BLaER1 treated with 17β-estradiol and CSF1 and Interleukin-3, amounts not matched to agents 10 nM and 100 nM (cell line): ENCODE measurements around the gene MGAT5.

ENCODE experiments used
- H3K27ac ChIP-seq, 11 experiments: shearing (Covaris generic); formaldehyde crosslinking; 2 replicates each; pipeline ENCODE4 v1.8.1; 2022
- H3K27me3 ChIP-seq, 11 experiments: shearing (Covaris generic); formaldehyde crosslinking; 2 replicates each; pipeline ENCODE4 v1.8.1; 2022
- H3K36me3 ChIP-seq, 11 experiments: shearing (Covaris generic); formaldehyde crosslinking; 2 replicates each; pipeline ENCODE4 v1.8.1; 2022
- H3K4me1 ChIP-seq, 10 experiments: shearing (Covaris generic); formaldehyde crosslinking; 2 replicates each; pipeline ENCODE4 v1.8.1; 2022
- H3K4me2 ChIP-seq, 11 experiments: shearing (Covaris generic); formaldehyde crosslinking; 2 replicates each; pipeline ENCODE4 v1.8.1; 2022
- H3K4me3 ChIP-seq, 10 experiments: shearing (Covaris generic); formaldehyde crosslinking; 2 replicates each; pipeline ENCODE4 v1.8.1; 2022
- H3K9ac ChIP-seq, 11 experiments: shearing (Covaris generic); formaldehyde crosslinking; 2 replicates each; pipeline ENCODE4 v1.8.1; 2022
- H3K9me3 ChIP-seq, 11 experiments: shearing (Covaris generic); formaldehyde crosslinking; replicated peaks in 1 of 11; 2 replicates each; pipeline ENCODE4 v1.8.1; 2022
- H4K20me1 ChIP-seq, 11 experiments: shearing (Covaris generic); formaldehyde crosslinking; 2 replicates each; pipeline ENCODE4 v1.8.1; 2022
- Cebpa-rat ChIP-seq, 11 experiments: shearing (Covaris generic); IDR thresholded peaks; 2 replicates each; pipeline ENCODE4 v1.8.1; 2022

MGAT5 gene

DNA sequence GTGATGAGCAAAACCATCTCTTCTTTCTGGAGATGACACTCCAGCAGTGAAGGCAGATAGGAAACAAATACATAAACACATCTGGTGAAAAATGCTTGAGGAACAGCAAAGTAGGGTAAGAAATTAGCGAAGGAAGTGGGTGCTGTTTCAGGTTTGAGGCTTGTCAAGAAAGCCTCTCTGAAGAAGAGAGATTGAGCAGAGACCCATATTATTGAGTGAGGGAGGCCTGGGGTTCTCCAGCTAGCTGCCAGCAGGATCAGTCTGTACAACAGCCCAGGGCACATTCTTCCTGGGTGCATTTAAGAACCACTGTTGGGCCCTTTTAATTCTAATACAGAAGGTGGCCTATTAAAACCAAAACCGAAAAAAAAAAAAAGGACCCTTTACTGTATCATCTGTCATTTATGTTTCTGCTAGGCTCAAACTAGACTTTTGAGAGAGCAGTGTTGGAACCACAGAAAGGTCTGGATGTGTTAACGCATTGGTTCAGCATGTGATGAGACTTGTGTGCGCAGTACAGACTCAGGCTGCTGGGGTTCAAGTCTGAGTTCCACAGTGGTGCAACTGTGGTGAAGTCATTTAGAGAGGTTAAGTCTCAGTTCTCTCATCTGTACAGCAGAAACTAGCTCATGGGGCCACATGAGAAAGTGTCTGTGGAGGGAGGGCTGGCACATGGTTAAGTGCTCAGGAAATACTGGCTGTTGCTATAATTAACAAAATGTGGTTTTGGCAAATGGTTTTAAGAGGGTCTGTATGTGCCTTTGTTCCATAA is 28.9 kb downstream of the MGAT5 start:
- peak overlapping the region; percentile 71 to 93 (median 82) for H3K4me2 ChIP-seq
- H3K27me3 ChIP-seq, result no peaks in the 10 kb centered on the region
- peak overlapping the region in 9 of 11 experiments; percentile 32 to 85 (median 63); a peak in 18 of 22 replicates for H3K27ac ChIP-seq
- peaks cover 6 to 13% (median 8%) of the 10 kb centered on the region in 11 experiments for H3K9me3 ChIP-seq
- no peak for TF ChIP-seq Cebpa-rat (IDR thresholded peaks at IDR 0.05)
- peaks cover 0 to 94% (median 0%) of the 10 kb centered on the region in 11 experiments; a peak in 8 of 22 replicates for H4K20me1 ChIP-seq
- H3K4me3 ChIP-seq, result peak overlapping the region in 5 of 10 experiments; percentile 6 to 21 (median 12); a peak in 5 of 20 replicates
- peaks cover 10 to 35% (median 25%) of the 10 kb centered on the region in 11 experiments; a peak in 21 of 22 replicates for H3K36me3 ChIP-seq
- H3K9ac ChIP-seq, result peak overlapping the region; percentile 8 to 70 (median 53); a peak in 17 of 22 replicates
- H3K4me1 ChIP-seq, result peaks cover 83 to 100% (median 98%) of the 10 kb centered on the region in 10 experiments

DNA sequence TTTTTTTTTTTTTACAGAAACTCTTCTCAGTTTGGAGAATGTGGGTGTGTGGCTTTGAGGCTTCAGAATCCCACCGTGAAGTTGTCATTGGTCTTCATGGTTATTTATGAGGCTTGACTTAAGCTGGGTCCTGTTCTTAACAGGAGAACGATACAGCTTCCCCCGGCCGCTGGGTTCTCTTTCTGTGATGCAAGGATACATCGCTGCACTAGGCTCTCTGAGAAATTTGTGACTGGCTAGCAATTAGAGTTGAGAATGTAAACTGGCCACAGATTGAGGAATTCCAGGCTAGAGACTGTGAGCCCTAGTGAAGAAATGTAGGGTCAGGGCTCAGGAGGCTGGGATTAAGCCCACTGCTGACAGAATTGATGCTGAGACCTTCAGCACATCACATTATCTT is 29.8 kb downstream of the MGAT5 start:
- peak overlapping the region; percentile 71 to 93 (median 82); a peak in 21 of 22 replicates for H3K4me2 ChIP-seq
- H3K4me3 ChIP-seq, result peak overlapping the region in 3 of 10 experiments; percentile 5 to 8 (median 6); a peak in 3 of 20 replicates
- peaks cover 0 to 97% (median 0%) of the 10 kb centered on the region in 11 experiments; a peak in 8 of 22 replicates for H4K20me1 ChIP-seq
- H3K9me3 ChIP-seq, result peaks cover 0 to 4% (median 0%) of the 10 kb centered on the region in 11 experiments; a peak in 7 of 22 replicates
- peaks cover 2 to 26% (median 17%) of the 10 kb centered on the region in 11 experiments; a peak in 17 of 22 replicates for H3K36me3 ChIP-seq
- H3K4me1 ChIP-seq, result peaks cover 86 to 100% (median 98%) of the 10 kb centered on the region in 10 experiments
- no peaks in the 10 kb centered on the region for H3K27me3 ChIP-seq
- peak overlapping the region in 9 of 11 experiments; percentile 32 to 85 (median 63); a peak in 17 of 22 replicates for H3K27ac ChIP-seq
- TF ChIP-seq Cebpa-rat (IDR thresholded peaks at IDR 0.05), result no peak
- H3K9ac ChIP-seq, result peak overlapping the region in 9 of 11 experiments; percentile 30 to 70 (median 56); a peak in 13 of 22 replicates

DNA sequence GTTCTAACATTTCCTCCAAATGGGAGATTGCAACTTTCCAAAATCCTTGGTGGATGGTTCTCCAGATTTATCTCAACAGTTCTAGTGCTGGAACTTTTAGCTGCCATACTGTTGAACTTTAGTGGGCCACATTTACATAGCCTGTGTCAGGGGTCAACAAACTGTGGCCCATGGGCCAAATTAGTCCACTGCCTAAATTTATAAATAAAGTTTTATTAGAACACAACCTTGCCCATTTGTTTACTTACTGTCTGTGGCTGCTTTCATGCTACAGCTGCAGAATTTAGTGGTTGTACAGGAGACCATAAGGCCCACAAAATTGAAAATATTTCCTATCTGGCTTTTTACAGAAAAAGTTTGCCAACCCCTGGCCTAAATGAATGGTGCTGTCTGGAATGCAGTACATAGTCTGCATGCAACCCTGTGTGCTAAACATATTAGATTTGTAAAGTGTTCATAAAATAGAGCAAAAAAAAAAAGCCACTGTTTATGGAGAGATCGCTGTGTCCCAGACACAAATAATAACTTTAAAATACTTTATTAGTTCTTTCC is 30.3 kb downstream of the MGAT5 start:
- H3K9me3 ChIP-seq, result no peaks in the 10 kb centered on the region
- peaks cover 0 to 21% (median 13%) of the 10 kb centered on the region in 11 experiments; a peak in 10 of 22 replicates for H3K36me3 ChIP-seq
- peaks cover 0 to 97% (median 0%) of the 10 kb centered on the region in 11 experiments; a peak in 8 of 22 replicates for H4K20me1 ChIP-seq
- peak overlapping the region in 2 of 10 experiments; percentile 5 to 6; a peak in 2 of 20 replicates for H3K4me3 ChIP-seq
- TF ChIP-seq Cebpa-rat (IDR thresholded peaks at IDR 0.05), result no peak
- peak overlapping the region in 8 of 11 experiments; percentile 32 to 85 (median 69); a peak in 15 of 22 replicates for H3K27ac ChIP-seq
- H3K9ac ChIP-seq, result peak overlapping the region in 6 of 11 experiments; percentile 30 to 70 (median 62); a peak in 9 of 22 replicates
- H3K4me2 ChIP-seq, result peak overlapping the region; percentile 71 to 93 (median 82); a peak in 21 of 22 replicates
- H3K4me1 ChIP-seq, result peaks cover 86 to 100% (median 98%) of the 10 kb centered on the region in 10 experiments
- H3K27me3 ChIP-seq, result no peaks in the 10 kb centered on the region

DNA sequence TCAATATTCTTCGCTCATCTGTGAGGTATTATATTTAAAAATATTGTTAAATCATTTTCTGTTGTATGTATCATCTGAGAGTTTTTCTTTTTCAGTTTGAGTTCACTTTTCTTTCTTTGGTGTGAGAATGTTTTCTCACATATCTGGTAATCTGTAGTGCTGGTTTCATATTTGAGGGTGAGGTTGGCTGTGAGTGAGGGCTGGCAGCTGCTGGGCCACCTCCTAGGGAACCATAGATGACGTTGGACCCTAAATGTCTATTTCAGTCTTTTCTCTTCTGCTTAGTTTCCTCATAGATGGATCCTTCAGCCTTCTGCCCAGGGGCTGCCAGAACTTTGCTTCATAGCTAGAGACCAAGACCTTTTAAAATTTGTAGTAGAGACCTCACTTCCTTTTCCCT is 33.5 kb downstream of the MGAT5 start:
- Histone ChIP-seq H3K4me1 (peaks cover 80 to 100% (median 98%) of the 10 kb centered on the region in 10 experiments), H4K20me1 (peaks cover 0 to 95% (median 0%) of the 10 kb centered on the region in 11 experiments; a peak in 4 of 22 replicates), H3K27me3 (no peaks in the 10 kb centered on the region), H3K9me3 (no peaks in the 10 kb centered on the region), H3K36me3 (peaks cover 0 to 15% (median 0%) of the 10 kb centered on the region in 11 experiments; a peak in 5 of 22 replicates), H3K4me3 (peak overlapping the region in 2 of 10 experiments; percentile 1 to 10; a peak in 1 of 20 replicates), H3K9ac (peak overlapping the region in 6 of 11 experiments; percentile 6 to 72 (median 58); a peak in 10 of 22 replicates), H3K4me2 (peak overlapping the region; percentile 71 to 94 (median 90)), H3K27ac (peak overlapping the region in 9 of 11 experiments; percentile 12 to 89 (median 77); a peak in 17 of 22 replicates)
- no peak for TF ChIP-seq Cebpa-rat (IDR thresholded peaks at IDR 0.05)

DNA sequence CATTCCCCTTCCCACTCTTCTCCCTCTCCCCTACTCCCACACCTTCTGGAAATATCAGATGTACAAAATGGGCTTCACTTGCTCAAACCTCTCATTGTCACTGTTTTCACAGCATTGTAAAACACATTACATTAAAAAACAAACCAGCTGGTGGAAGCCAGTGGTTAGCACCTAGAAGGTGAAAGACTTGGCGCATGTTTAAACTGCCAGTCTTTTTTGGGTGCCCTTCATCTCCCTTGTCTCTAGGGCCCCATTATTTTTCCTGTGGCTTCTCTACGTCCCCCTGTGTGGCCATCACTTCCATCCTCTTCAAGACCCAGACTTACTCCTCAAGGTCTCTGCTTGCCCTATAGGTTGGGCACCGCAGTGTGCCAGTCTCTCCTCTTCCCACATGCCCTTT is 34.9 kb downstream of the MGAT5 start:
- peaks cover 0 to 88% (median 0%) of the 10 kb centered on the region in 11 experiments; a peak in 2 of 22 replicates for H4K20me1 ChIP-seq
- peaks cover 80 to 100% (median 98%) of the 10 kb centered on the region in 10 experiments for H3K4me1 ChIP-seq
- H3K9me3 ChIP-seq, result no peaks in the 10 kb centered on the region
- H3K27me3 ChIP-seq, result no peaks in the 10 kb centered on the region
- peaks cover 0 to 30% (median 8%) of the 10 kb centered on the region in 11 experiments; a peak in 11 of 22 replicates for H3K36me3 ChIP-seq
- TF ChIP-seq Cebpa-rat (IDR thresholded peaks at IDR 0.05), result no peak
- peak overlapping the region in 8 of 11 experiments; percentile 7 to 72 (median 66); a peak in 15 of 22 replicates for H3K9ac ChIP-seq
- peak overlapping the region in 10 of 11 experiments; percentile 8 to 89 (median 76); a peak in 20 of 22 replicates for H3K27ac ChIP-seq
- 0 out of 20 replicates have a peak overlapping the region, but pooled peaks of 2 of the 10 experiments have one; percentile 2 to 26 for H3K4me3 ChIP-seq
- H3K4me2 ChIP-seq, result peak overlapping the region; percentile 80 to 94 (median 90)

DNA sequence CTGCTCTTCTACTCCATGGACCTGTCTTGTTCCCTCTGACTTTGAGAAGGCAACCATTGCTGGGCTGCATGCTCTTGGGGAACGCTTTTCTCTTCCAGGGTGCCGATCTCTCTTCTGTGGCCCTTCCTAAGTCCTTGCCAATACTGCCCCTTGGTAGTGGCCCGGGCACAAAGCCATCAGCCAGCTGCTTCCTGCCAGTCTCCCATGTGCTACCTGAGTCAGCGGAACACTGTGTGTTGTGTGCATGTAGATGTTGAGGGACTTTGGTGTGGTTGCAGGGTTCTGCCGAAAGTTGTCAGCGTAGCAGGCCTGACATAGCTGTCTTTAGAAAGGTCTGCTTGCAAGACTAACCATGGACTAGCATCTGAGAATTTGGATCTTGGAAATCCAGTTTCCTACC is 35.4 kb downstream of the MGAT5 start:
- H3K36me3 ChIP-seq, result peaks cover 0 to 33% (median 10%) of the 10 kb centered on the region in 11 experiments; a peak in 11 of 22 replicates
- peak overlapping the region in 8 of 11 experiments; percentile 7 to 72 (median 66); a peak in 16 of 22 replicates for H3K9ac ChIP-seq
- H3K4me2 ChIP-seq, result peak overlapping the region; percentile 80 to 94 (median 90)
- peaks cover 0 to 84% (median 0%) of the 10 kb centered on the region in 11 experiments; a peak in 2 of 22 replicates for H4K20me1 ChIP-seq
- H3K4me3 ChIP-seq, result peak overlapping the region in 5 of 10 experiments; percentile 2 to 40 (median 26); a peak in 5 of 20 replicates
- no peak for TF ChIP-seq Cebpa-rat (IDR thresholded peaks at IDR 0.05)
- H3K27ac ChIP-seq, result peak overlapping the region in 10 of 11 experiments; percentile 18 to 89 (median 76); a peak in 20 of 22 replicates
- no peaks in the 10 kb centered on the region for H3K27me3 ChIP-seq
- H3K4me1 ChIP-seq, result peaks cover 81 to 100% (median 98%) of the 10 kb centered on the region in 10 experiments
- no peaks in the 10 kb centered on the region for H3K9me3 ChIP-seq

DNA sequence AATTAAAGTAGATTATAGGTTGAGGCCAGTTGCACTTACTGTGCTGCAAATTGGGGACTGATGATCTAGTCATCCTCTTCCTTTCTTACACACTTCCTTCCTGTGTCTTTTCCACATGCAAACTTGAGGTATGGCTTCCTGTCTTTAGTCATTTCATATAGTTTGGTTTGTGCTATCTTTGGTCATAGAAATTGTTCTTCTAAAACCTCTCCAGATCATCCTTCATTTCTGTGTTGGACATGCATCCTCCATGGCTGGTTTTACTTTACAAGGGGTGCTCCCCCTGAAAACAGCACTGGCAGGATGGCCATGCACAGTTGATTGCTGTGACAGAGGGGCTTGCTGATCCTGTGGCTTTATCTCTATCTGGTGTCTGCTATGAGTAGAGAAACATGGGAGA is 36.5 kb downstream of the MGAT5 start:
- no peaks in the 10 kb centered on the region for H3K9me3 ChIP-seq
- H3K9ac ChIP-seq, result peak overlapping the region in 10 of 11 experiments; percentile 32 to 72 (median 58); a peak in 18 of 22 replicates
- peak overlapping the region in 10 of 11 experiments; percentile 18 to 89 (median 76); a peak in 18 of 22 replicates for H3K27ac ChIP-seq
- H4K20me1 ChIP-seq, result peaks cover 0 to 76% (median 0%) of the 10 kb centered on the region in 11 experiments; a peak in 2 of 22 replicates
- peak overlapping the region in 8 of 10 experiments; percentile 23 to 48 (median 38); a peak in 11 of 20 replicates for H3K4me3 ChIP-seq
- H3K36me3 ChIP-seq, result peaks cover 0 to 33% (median 10%) of the 10 kb centered on the region in 11 experiments; a peak in 11 of 22 replicates
- TF ChIP-seq Cebpa-rat (IDR thresholded peaks at IDR 0.05), result peak in 3 of 11 experiments; percentile 19 to 46 (median 27); a peak in 1 of 22 replicates
- no peaks in the 10 kb centered on the region for H3K27me3 ChIP-seq
- peak overlapping the region; percentile 80 to 94 (median 90) for H3K4me2 ChIP-seq
- peaks cover 91 to 100% (median 100%) of the 10 kb centered on the region in 10 experiments for H3K4me1 ChIP-seq
